ENCODE results near the gene SCGB1A1. TPM values are rescaled to one million over a fixed set of nuclear protein-coding genes. Genes with fewer than 3 reads are reported as not detected.

Gene SCGB1A1
- total and polyA plus RNA-seq, 2 donors, result 9.5 TPM; not detected in 1

GRCh38 chr11:62391642-62392425 lies 27.0 kb upstream of the SCGB1A1 start:
- Histone ChIP-seq H3K27ac (ENCODE audit: low read depth) (no peak overlapping the region), H3K4me1 (ENCODE audit: insufficient read depth) (no peaks in the 10 kb centered on the region), H3K4me3 (ENCODE audit: low read depth, low read length) (no peak overlapping the region), H3K36me3 (ENCODE audit: insufficient read depth) (no peaks in the 10 kb centered on the region)
- DNase-seq (ENCODE audit: extremely low spot score), result no peak
- WGBS, result 82% methylated on average over 16 of the region's 16 CpGs

GRCh38 chr11:62392506-62392905 lies 26.3 kb upstream of the SCGB1A1 start:
- Histone ChIP-seq H3K4me1 (ENCODE audit: insufficient read depth) (no peaks in the 10 kb centered on the region), H3K4me3 (ENCODE audit: low read depth, low read length) (no peak overlapping the region), H3K36me3 (ENCODE audit: insufficient read depth) (no peaks in the 10 kb centered on the region), H3K27ac (ENCODE audit: low read depth) (no peak overlapping the region)
- DNase-seq (ENCODE audit: extremely low spot score), result no peak
- WGBS, result 75% methylated on average over 3 of the region's 3 CpGs

GRCh38 chr11:62393061-62393611 lies 25.7 kb upstream of the SCGB1A1 start:
- no peaks in the 10 kb centered on the region for H3K4me1 ChIP-seq (ENCODE audit: insufficient read depth)
- no peak overlapping the region for H3K4me3 ChIP-seq (ENCODE audit: low read depth, low read length)
- 43% methylated on average over 12 of the region's 12 CpGs for WGBS
- H3K36me3 ChIP-seq (ENCODE audit: insufficient read depth), result no peaks in the 10 kb centered on the region
- no peak for DNase-seq (ENCODE audit: extremely low spot score)
- H3K27ac ChIP-seq (ENCODE audit: low read depth), result no peak overlapping the region

GRCh38 chr11:62393735-62394134 lies 25.1 kb upstream of the SCGB1A1 start:
- 66% methylated on average over 5 of the region's 5 CpGs for WGBS
- H3K4me3 ChIP-seq (ENCODE audit: low read depth, low read length), result no peak overlapping the region
- no peaks in the 10 kb centered on the region for H3K4me1 ChIP-seq (ENCODE audit: insufficient read depth)
- DNase-seq (ENCODE audit: extremely low spot score), result no peak
- no peaks in the 10 kb centered on the region for H3K36me3 ChIP-seq (ENCODE audit: insufficient read depth)
- no peak overlapping the region for H3K27ac ChIP-seq (ENCODE audit: low read depth)

- WGBS, result 6% methylated on average over 14 of the region's 14 CpGs
- DNase-seq (ENCODE audit: extremely low spot score), result peak; percentile 84
- H3K4me1 ChIP-seq (ENCODE audit: insufficient read depth), result no peaks in the 10 kb centered on the region
- H3K4me3 ChIP-seq (ENCODE audit: low read depth, low read length), result no peak overlapping the region
- H3K27ac ChIP-seq (ENCODE audit: low read depth), result no peak overlapping the region
- no peaks in the 10 kb centered on the region for H3K36me3 ChIP-seq (ENCODE audit: insufficient read depth)
Measured at GRCh38 chr11:62394825-62395538, 23.9 kb upstream of the SCGB1A1 start.

GRCh38 chr11:62395885-62396551 lies 22.8 kb upstream of the SCGB1A1 start:
- no peaks in the 10 kb centered on the region for H3K4me1 ChIP-seq (ENCODE audit: insufficient read depth)
- 75% methylated on average over 10 of the region's 10 CpGs for WGBS

GRCh38 chr11:62398011-62398994 lies 20.5 kb upstream of the SCGB1A1 start:
- WGBS, result 35% methylated on average over 22 of the region's 22 CpGs
- no peaks in the 10 kb centered on the region for H3K36me3 ChIP-seq (ENCODE audit: insufficient read depth)
- peak overlapping the region; percentile 2 for H3K27ac ChIP-seq (ENCODE audit: low read depth)
- H3K4me3 ChIP-seq (ENCODE audit: low read depth, low read length), result no peak overlapping the region
- DNase-seq (ENCODE audit: extremely low spot score), result no peak
- H3K4me1 ChIP-seq (ENCODE audit: insufficient read depth), result no peaks in the 10 kb centered on the region

More at GRCh38 chr11:62395885-62396551, 22.8 kb upstream of the SCGB1A1 start:
- Histone ChIP-seq H3K36me3 (ENCODE audit: insufficient read depth) (no peaks in the 10 kb centered on the region), H3K4me3 (ENCODE audit: low read depth, low read length) (no peak overlapping the region), H3K27ac (ENCODE audit: low read depth) (no peak overlapping the region)
- no peak for DNase-seq (ENCODE audit: extremely low spot score)

GRCh38 chr11:62399172-62399877 lies 19.5 kb upstream of the SCGB1A1 start:
- H3K4me3 ChIP-seq (ENCODE audit: low read depth, low read length), result no peak overlapping the region
- 34% methylated on average over 10 of the region's 10 CpGs for WGBS
- DNase-seq (ENCODE audit: extremely low spot score), result no peak
- no peak overlapping the region for H3K27ac ChIP-seq (ENCODE audit: low read depth)
- no peaks in the 10 kb centered on the region for H3K4me1 ChIP-seq (ENCODE audit: insufficient read depth)
- no peaks in the 10 kb centered on the region for H3K36me3 ChIP-seq (ENCODE audit: insufficient read depth)

- Histone ChIP-seq H3K4me1 (ENCODE audit: insufficient read depth) (no peaks in the 10 kb centered on the region), H3K36me3 (ENCODE audit: insufficient read depth) (no peaks in the 10 kb centered on the region), H3K4me3 (ENCODE audit: low read depth, low read length) (no peak overlapping the region), H3K27ac (ENCODE audit: low read depth) (peak overlapping the region; percentile 65)
- DNase-seq (ENCODE audit: extremely low spot score), result peak; percentile 74
- 31% methylated on average over 7 of the region's 7 CpGs for whole genome bisulfite sequencing
Measured at GRCh38 chr11:62399878-62400266, 19.0 kb upstream of the SCGB1A1 start.

- Histone ChIP-seq H3K4me3 (ENCODE audit: low read depth, low read length) (no peak overlapping the region), H3K36me3 (ENCODE audit: insufficient read depth) (no peaks in the 10 kb centered on the region), H3K4me1 (ENCODE audit: insufficient read depth) (no peaks in the 10 kb centered on the region), H3K27ac (ENCODE audit: low read depth) (peak overlapping the region; percentile 65)
- DNase-seq (ENCODE audit: extremely low spot score), result no peak
- 25% methylated on average over 6 of the region's 6 CpGs for WGBS
Measured at GRCh38 chr11:62400281-62400680, 18.6 kb upstream of the SCGB1A1 start.

- H3K27ac ChIP-seq (ENCODE audit: low read depth), result no peak overlapping the region
- WGBS, result 22% methylated on average over 9 of the region's 9 CpGs
- no peaks in the 10 kb centered on the region for H3K36me3 ChIP-seq (ENCODE audit: insufficient read depth)
- H3K4me1 ChIP-seq (ENCODE audit: insufficient read depth), result no peaks in the 10 kb centered on the region
- DNase-seq (ENCODE audit: extremely low spot score), result peak; percentile 85
- H3K4me3 ChIP-seq (ENCODE audit: low read depth, low read length), result no peak overlapping the region
Measured at GRCh38 chr11:62400760-62401159, 18.1 kb upstream of the SCGB1A1 start.

GRCh38 chr11:62401356-62401755 lies 17.5 kb upstream of the SCGB1A1 start:
- H3K36me3 ChIP-seq (ENCODE audit: insufficient read depth), result no peaks in the 10 kb centered on the region

More at GRCh38 chr11:62401356-62401755, 17.5 kb upstream of the SCGB1A1 start:
- 82% methylated on average over 5 of the region's 5 CpGs for WGBS
- Histone ChIP-seq H3K4me1 (ENCODE audit: insufficient read depth) (no peaks in the 10 kb centered on the region), H3K4me3 (ENCODE audit: low read depth, low read length) (no peak overlapping the region), H3K27ac (ENCODE audit: low read depth) (peak overlapping the region; percentile 16)
- DNase-seq (ENCODE audit: extremely low spot score), result no peak

Data from urinary bladder (tissue), 4 donors.